HK-2 (cell line): ENCODE data around the gene STOML2.

ENCODE experiments used
- DNase-seq: peaks from one replicate; pipeline ENCODE4 v3.0.0-alpha.2; 2018; ENCODE audit not compliant: unreplicated experiment

The STOML2 gene

DNA sequence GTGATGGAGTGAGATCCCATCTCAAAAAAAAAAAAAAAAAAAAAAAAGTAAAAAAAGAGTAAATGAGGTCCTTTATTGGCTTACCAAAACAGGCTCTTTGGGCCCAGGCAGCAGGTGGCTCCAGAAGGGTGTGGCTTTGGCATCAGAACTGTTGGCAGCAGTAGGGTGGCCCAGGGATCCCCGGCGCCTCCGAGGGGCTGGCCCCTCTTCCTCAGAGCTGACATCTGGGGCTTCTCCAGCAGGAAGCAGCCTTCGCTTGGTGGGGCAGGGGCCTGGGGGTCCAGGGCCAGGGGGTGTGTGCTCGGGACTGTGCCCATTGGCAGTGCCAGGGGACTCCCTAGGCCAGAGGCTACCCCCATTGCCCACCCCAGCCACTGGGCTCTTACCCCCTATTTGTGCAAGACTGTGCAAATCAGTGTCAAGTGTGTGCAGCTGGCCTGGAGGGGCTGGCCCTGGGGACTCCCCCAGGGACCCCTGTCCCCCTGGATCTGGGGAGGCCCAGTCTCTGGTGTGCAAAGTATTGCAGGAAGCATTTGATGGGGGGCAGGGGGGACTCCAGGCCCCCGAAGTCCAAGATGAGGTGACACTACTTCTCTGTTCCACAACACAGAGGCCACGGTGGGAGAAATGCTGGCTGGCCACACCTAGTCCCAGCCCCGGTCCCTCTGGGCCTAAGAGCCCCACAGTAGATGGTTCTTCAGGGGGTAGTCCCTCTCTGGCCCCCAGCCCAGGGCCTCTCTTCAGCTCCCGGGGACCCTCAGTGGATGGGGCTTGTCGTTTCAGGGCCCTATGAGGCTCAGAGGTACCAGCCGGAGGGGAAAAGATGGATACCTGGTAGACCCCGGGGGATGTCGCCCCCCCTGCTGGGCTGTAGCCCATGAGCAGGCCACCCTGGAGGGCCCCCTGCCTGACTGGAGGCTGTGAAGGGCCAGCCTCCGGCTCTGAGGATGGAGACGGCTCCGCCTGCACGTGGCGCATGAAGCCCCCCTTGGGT is 4.7 kb upstream of the STOML2 start:
- DNase-seq: no peak

DNA sequence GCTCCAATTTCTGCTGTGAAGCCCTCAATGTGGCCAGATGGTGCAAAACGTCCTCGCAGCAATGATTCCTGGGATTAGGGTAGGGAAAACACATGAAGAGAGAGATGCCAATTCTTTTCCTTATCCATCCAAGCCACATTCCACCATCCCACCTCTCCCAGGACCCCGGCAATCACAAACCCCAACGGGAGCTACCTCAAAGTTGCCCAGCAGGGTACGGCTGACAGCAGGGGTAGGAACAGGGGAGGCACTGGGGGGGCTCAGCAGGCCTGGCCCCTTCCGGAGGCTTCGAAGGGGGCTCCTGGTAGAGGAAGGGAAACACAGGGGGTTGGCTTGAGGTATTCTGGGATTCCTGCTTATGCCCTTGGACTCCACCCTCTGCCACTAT is 3.4 kb upstream of the STOML2 start:
- no peak for DNase-seq

DNA sequence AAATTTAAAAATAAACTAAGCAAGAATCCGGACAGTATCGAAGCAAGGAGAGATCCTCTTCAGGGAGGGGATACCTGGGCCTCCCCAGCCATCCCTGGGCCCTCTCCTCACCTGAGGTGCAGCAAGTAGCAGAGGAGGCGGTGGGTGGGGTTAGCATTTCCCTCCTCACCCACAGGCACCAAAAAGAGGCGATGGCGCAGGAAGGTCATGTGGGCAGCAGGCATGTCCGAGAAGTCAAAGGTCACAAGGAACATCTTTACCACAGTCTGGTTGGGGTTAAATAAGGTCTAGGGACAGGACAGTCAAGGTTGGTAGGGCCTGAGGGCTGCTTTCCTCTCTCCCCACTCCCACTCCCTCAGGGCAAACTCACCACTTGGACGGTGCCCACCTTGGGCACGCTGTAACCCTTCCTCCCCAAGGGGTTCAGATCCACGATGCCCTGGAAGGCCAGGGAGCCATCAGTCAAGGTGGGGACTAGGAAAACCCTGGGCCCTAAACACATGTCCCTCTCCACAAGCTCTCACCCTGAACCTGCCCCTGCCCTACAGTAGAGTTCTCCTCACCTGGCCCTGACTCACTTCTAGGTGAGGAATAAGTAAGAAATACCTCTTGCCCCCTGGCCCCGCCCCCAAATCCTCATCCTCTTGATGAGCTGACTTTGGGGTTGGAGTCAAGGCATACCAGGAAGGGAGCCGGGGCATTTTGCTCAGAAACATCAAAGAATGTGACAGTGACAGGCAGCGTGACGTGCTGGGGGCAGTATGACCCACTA is 2.8 kb upstream of the STOML2 start:
- DNase-seq: no peak

DNA sequence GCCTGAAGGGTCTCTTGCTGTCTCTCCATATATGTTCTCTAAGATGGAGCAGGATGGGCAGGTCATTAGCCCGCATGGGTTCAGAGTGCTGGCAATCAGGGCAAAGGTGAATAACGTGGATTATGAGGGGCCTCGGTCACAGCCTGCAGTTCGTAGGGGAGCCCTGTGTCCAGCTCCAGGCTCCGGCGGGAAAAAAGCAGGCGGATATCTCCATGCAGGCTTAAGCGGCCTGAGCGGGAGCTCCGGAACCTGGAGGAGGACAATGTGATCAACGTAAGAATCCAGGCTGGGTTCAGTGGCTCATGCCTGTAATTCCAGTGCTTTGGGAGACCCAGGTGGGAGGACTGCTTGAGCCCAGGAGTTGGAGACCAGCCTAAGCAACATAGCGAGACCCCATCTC is 2.2 kb upstream of the STOML2 start:
- no peak for DNase-seq

DNA sequence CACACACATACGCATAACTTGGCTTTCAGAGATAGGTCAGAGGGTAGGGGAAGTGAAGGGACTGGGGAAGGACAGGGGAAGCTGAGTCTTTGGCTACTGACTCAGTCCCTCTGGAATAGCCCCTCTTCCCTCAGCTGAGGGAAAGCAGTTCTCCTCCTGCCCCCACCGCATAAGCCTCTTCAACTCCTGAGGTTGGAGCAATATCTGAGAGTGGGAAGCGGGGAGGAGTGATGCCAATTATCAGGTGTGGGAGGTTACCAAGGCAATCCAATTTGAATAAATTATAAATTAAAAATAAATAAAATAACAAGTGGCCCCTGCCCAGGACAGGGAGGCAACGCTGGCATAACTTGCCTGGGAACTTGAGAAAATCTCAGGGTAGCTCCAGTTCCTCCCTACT is 1.7 kb upstream of the STOML2 start:
- no peak for DNase-seq

DNA sequence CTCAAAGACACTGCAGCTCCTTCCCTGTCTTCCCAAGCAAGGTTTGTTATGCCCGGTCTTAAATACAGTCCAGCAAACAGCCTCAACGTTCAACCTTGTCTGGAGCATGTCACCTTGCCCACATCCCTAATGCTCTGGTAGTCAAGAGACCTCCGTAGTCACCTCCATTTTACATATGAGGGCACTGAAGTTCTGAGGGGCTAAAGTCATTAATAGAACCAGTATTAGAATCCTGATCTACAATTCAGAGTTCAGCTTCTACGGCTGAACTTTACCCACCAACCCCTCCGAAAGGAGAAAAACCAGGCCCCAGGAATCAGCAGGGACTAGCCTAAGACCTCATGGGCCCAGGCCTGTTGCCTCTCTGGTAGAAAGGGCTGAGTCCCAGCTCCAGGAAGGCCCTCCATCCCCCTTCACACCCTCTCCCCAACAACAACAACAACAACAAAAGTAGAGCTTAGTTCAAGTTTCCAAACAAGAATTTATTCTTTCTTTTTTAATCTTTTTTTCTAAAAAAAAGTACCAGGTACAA is 795 bp upstream of the STOML2 start:
- no peak for DNase-seq

DNA sequence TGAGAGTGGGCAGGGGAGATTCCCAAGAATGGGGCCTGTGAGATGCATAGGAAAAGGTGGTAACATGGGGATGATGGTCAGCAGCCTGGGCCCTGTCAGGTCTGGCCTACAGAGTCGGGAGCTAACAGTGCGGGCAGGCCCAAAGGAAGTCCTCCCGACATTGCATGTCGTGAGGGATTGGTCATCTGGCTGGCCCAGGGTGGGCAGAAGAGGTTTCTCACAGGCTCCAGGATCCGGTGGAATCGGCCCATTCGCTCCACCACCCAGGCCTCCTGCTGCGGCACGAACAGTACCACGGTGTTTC is 514 bp downstream of the STOML2 start:
- peak; percentile 25 for DNase-seq

DNA sequence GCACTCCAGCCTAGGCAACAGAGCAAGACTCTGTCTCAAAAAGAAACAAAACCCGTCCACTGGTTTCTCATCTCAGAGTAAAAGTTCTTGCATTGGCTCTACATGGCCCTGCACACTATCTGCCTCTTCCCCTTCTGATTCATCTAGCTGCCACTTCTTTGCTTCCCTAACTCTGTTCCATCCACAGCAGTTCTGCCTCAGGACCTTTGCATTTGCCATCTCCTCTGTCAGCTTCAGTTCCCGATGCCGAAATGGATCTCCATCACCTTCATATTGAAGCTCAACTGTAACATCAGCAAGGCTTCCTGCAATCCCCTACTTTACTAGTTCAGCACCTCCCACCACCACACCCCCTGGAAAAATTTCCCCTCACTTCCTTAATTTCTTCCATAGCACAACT is 5.4 kb downstream of the STOML2 start:
- no peak for DNase-seq

DNA sequence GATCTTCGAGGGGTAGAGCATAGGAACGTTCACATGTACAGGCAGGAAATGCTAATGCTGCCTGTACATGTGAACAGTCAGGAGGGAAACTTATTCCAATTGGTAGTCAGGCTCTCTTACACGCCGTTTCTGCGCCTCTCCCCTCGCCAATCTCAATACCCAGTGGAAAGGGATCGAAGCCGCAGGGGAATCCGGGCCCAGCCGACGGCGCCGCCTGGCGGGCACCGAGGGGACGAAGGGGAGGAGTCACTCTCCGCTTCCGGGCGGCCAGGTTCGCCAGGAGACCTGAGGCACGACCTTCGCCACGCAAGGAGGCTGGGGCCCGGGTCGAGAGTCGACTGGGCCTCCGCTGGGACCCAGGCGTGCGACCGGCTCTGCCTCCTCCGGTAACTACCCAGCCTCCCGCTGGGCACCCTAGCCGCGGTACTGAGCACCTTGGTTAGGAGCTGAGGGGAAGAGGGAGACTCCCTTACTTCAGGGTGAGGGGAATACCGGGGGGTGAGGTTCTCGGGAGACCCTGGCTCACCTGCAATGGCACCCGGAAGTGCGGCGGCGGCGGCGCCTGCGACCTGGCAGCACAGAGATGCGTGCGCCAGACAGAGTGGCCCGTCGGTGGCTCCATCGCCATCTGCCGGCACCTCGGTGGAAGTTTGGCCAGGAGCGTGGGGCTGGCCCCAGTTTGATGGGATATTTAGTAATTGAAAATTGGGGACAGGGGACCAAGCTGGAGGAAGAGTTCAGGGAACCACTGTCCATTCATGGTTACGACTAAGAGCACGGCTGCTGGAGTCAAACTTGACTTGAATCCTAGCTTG is 6.7 kb downstream of the STOML2 start, which contains the start of gene PIGO:
Gene PIGO (minus strand): TSS at position 557 of the 815 bp plus-strand sequence. CDS start 1,026 bp downstream, outside the sequence.
- DNase-seq: peak; percentile 86

DNA sequence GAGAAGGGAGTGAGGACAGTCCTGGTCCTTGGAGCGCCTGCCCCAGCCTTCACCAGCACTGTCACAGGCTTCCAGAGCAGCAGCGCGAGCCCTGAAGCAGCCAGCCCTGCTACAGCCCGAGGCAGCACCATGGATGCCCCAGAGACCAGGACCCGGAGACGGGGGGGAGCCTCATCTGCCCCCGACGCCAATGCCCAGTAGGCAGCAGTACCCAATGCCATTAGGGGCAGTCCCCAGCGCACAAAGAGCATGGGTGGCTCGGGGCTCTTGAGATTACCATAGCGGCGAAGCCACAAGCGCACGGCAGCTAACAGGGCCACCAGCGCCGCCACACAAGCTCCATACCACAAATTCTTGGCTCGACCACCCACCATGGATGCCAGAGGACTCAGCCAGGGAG is 11.4 kb downstream of the STOML2 start:
- DNase-seq: no peak

DNA sequence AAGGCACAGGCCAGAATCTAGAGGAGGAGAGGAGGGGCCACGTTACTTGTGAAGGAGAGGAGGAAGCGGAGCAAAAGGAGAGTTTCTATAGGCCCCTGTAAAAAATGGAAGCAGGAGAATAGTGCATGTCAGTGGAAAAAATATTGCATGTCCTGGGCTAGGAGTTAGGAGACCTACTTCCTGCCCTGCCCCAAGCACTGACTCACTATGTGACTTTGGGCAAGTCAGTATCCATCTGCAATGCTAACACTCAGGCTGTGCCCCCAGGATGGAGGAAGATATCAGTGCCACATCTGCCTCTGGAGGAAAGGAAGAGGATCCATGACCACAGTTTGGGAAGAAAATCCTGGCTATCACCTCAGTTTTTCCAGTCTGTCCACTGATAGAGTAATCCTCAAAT is 13.5 kb downstream of the STOML2 start:
- DNase-seq: no peak

DNA sequence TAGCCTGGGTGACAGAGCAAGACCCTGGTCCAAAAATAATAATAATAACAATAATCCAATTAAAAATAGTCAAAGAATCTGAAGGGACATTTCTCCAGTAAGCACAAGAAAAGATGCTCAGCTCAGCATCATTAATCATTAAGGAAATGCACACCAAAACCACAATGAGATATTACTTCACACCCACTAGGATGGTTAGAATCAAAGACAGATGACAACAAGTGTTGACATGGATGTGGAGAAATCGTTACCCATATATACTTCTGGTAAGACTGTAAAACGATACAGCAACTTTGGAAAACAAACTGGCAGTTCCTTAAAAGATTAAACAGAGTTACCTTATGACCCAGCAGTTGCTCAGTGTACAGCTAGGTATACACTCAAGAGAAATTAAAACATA is 17.9 kb downstream of the STOML2 start:
- no peak for DNase-seq

DNA sequence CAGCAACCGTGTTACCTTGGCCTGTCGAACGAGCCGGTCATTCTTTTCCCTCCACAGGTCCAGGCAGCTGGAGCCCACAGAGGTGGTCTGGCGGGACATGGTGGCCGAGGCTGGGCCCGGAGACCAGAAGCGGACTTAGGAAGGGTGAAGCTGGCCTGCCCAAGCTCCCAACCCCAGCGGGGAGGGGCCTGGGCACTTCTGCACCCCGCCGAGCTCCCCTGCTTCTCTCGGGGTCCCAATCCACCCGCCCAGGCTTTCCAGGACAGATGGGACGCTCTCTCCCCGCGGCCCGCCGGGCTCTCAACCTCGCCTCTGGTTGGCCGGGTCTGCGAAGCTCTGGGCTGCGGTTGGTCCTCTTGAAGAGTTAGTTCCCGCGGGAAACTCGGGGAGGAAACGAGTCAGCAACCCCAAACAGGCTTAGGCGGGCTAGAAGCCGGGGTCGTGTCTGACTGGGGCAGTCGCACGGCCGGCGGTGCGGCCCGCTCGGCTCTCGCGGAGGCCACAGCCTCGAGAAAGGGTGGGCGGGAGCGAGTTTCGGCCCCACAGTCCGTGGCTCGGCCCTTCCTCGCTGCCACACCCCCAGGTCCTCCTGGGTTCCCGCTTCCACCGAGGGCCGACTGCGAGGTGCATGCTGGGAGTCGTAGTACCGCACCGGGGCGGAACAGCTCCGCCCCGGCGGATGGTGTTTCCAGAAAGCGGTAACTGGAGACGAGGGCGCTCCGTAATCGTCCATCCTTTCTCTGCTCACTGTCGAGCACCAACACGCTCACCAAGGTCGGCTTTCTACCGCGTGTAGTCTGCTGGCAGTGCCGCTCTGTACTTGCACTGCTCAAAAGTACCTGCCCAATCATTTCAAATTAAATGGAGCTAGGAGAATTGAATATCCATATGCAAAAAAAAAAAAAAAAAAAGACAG is 23.2 kb downstream of the STOML2 start, which contains the start of gene FANCG:
Gene FANCG (minus strand): TSS at position 517 of the 916 bp plus-strand sequence. CDS start 418 bp downstream, at position 99.
- DNase-seq: peak; percentile 84

DNA sequence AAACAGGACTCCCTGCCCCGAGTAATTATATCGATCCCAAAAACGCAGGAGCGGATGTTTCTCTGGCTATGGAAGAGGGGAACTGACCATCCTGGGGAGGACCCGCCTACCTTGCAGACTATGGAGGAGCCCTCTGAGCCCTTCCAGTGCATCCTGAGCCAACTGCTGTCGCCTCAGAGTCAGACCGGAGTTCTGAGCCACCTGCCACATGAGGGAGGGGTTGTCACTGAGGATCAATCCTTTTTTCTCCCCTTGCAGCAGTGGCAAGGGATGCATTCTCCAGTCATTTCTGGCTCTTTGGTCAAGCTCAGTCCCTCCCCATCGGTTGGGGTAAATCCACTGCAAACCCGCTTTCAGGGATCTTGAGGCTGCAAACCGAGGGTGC is 23.9 kb downstream of the STOML2 start:
- DNase-seq: no peak

DNA sequence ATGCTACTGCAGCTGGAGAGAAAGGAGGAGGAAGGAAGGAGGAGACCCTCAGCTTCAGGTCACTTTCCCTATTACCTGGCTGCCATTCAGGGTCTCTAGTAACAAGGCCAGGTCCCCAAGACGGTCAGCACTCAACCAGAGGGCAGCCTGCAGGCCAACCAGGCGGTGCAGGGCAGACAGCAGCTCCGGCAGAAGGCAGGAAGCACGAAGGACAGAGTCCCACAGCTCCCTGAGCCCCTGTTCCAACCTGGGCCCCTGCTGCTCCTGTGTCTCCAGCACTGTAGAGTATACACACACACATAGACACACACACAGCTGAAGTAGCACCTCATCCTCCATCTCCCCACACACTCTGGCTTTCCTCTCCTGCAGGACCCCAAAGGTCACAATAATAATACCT is 24.9 kb downstream of the STOML2 start:
- no peak for DNase-seq

DNA sequence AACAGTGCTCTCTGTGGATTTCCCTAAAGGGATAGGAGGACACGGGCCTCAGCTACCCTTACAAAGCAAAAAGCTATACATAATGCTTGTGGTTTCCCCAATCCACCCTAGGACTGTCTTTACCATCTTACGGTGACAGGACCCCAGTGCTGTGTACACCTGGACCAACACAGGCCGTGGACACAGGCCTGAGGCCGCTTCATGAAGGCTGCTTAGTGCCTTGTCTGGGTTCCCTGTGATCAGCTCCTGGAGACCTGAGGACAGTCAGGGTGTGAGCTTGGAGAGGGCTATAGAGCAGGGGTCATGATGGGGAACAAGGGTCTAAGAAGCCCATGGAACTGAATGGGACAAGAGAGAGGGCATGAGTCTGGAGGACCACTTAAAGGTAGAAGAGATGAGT is 26.1 kb downstream of the STOML2 start:
- no peak for DNase-seq

DNA sequence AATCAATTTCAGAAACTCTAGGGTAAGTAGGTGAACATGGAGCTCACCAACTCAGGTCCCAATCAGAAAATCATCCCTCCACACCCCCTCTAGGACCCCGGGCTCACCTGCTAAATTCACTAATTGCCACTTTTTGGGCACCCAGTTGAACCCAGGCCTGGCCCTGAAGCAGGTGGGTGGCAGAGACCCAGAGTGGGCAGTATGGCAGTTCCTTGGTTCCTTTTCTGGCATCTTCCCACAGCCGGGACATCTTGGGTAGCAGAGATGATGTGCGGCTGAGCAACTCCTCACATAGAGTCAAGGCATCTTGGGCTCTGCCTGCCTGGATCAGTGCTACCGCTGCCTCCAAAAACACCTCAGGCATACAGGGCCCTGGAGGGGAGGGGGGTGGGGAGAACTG is 27.6 kb downstream of the STOML2 start:
- DNase-seq: no peak

DNA sequence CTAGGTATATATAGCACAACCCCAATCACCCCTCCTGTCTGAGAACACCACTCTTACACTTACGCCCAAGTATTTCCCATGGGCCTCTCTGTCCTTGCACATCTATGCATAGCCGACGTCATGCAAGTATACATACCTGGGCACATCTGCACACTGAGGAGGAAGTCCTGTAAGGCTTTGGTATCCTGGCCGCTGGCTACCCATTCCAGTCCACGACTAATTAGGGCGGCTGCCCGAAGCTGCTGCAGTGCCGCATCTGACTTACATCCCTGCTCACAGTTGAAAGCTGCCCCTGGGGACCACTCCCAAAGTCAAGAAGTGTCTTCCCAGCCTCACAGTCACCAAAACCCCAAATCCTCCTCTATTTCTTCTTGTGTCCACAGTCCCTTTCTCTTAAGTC is 28.1 kb downstream of the STOML2 start:
- no peak for DNase-seq

DNA sequence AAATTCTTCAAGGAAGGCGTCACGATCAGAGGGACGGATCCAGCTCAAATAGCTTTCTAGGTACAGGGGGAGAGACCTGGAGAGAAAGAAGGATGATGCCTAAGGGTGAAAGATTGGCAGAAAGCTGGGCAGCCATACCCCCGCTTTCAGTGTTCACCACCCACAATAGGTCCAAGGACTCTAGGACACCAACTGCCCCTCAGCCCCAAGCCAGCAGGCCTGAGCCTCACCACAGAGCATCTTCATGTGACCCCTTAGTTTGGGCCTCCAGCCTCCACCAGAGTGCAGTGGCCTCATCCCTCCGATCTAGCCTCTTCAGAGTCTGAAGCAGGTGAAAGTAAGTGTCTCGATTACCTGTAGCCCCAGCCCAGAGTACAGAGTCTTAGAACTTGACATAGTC is 28.8 kb downstream of the STOML2 start:
- DNase-seq: no peak

DNA sequence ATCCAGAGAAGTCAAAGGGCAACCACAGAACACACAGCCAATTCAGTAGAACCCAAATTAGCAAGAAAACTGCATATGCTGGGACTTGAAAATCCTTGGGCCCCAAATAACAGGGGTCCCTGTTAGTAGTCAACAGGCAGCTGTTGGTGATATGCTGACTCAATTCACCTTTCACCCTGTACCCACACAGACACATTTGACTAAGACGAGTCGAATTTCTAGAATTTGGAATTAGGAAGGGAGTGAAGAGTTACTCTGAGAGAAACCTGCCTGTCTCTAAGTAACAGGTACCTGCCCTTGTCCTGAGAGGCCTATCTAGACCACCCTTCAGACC is 29.7 kb downstream of the STOML2 start:
- DNase-seq: no peak
